SK-N-SH (cell line): ENCODE data around the gene STOML1. TPM values are rescaled to one million over a fixed set of nuclear protein-coding genes. Genes with fewer than 3 reads are reported as not detected.

Experiments
- CTCF ChIA-PET: fragments of 300-600, 350-600 bp; formaldehyde crosslinking; extraction: SDS; loops from one replicate; lab custom pipeline; 2021; lab: Yijun Ruan, JAX
- POLR2A ChIA-PET: fragments of 350-600 bp; sonication (Branson Sonifier 250); formaldehyde crosslinking; extraction: SDS; loops from one replicate; lab custom pipeline; 2020; ENCODE audit warnings: antibody characterized with exemption, inconsistent platforms; lab: Yijun Ruan, JAX
- DNase-seq: peaks from one replicate; pipeline ENCODE4 v3.0.0; 2012
- H2AFZ ChIP-seq: fragments of 200-600 bp; sonication (generic); 2 replicates; pipeline ENCODE4 v1.8.1; 2016; ENCODE audit warnings: antibody characterized with exemption, mild to moderate bottlenecking, low read depth
- H3F3A ChIP-seq: fragments of 200-600 bp; sonication (generic); replicated peaks from 2 replicates; pipeline ENCODE3; 2016; ENCODE audit warnings: antibody characterized with exemption, mild to moderate bottlenecking; ENCODE audit not compliant: insufficient read depth
- H3K27ac ChIP-seq, 2 experiments: fragments of 200-500 bp in 1 of 2; fragments of 200-600 bp in 1 of 2; sonication (Bioruptor generic) in 1 of 2; sonication (generic), shearing (Covaris generic) in 1 of 2; 2 replicates each; pipeline versions ENCODE4 v1.5.1 to v1.6.1; 2014 to 2016; ENCODE audit warnings: low read depth in 2 of 2, inconsistent platforms in 1 of 2, low read length in 1 of 2, mild to moderate bottlenecking in 1 of 2, mixed read lengths in 1 of 2
- H3K27me3 ChIP-seq: fragments of 200-600 bp; sonication (generic), shearing (Covaris generic); 2 replicates; pipeline ENCODE4 v1.6.1; 2016; ENCODE audit warnings: mixed run types; ENCODE audit not compliant: insufficient read depth
- H3K36me3 ChIP-seq, 2 experiments: fragments of 200-500 bp in 1 of 2; fragments of 200-600 bp in 1 of 2; sonication (Bioruptor generic) in 1 of 2; sonication (generic) in 1 of 2; replicated peaks in 1 of 2; 2 replicates each; pipeline versions ENCODE3 to v1.5.1; 2014 to 2016; ENCODE audit warnings: low read length in 1 of 2, mild to moderate bottlenecking in 1 of 2; ENCODE audit not compliant: insufficient read depth in 2 of 2, control insufficient read depth in 1 of 2
- H3K4me1 ChIP-seq, 2 experiments: fragments of 200-500 bp in 1 of 2; fragments of 200-600 bp in 1 of 2; sonication (Bioruptor generic) in 1 of 2; sonication (generic), shearing (Covaris generic) in 1 of 2; 2 replicates each; pipeline versions ENCODE4 v1.5.1 to v1.6.1; 2014 to 2016; ENCODE audit warnings: low read depth in 1 of 2, low read length in 1 of 2, mixed run types in 1 of 2; ENCODE audit not compliant: insufficient read depth in 2 of 2, control insufficient read depth in 1 of 2
- H3K4me2 ChIP-seq: fragments of 200-600 bp; sonication (generic), shearing (Covaris generic); 2 replicates; pipeline ENCODE4 v1.6.1; 2017; ENCODE audit warnings: mixed run types
- H3K4me3 ChIP-seq, 2 experiments: fragments of 200-500 bp in 1 of 2; fragments of 200-600 bp in 1 of 2; sonication (Bioruptor generic) in 1 of 2; sonication (generic), shearing (Covaris generic) in 1 of 2; 2 replicates each; pipeline versions ENCODE4 v1.5.1 to v1.8.1; 2014 to 2016; ENCODE audit warnings: low read depth in 2 of 2, inconsistent platforms in 1 of 2, low read length in 1 of 2, mild to moderate bottlenecking in 1 of 2, mixed read lengths in 1 of 2, moderate library complexity in 1 of 2
- H3K79me2 ChIP-seq: fragments of 200-600 bp; sonication (generic); 2 replicates; pipeline ENCODE4 v1.8.1; 2017; ENCODE audit warnings: mild to moderate bottlenecking; ENCODE audit not compliant: insufficient read depth
- H3K9ac ChIP-seq: fragments of 200-600 bp; sonication (generic); 2 replicates; pipeline ENCODE4 v1.6.1; 2017; ENCODE audit warnings: mixed run types
- H3K9me2 ChIP-seq: fragments of 200-600 bp; sonication (generic); 2 replicates; pipeline ENCODE4 v1.6.1; 2017; ENCODE audit warnings: mixed run types
- H3K9me3 ChIP-seq: fragments of 200-600 bp; sonication (generic); 2 replicates; pipeline ENCODE4 v1.6.1; 2017; ENCODE audit warnings: mixed run types, mild to moderate bottlenecking, moderate library complexity
- H4K20me1 ChIP-seq: fragments of 200-600 bp; sonication (generic); 2 replicates; pipeline ENCODE4 v1.6.1; 2017; ENCODE audit warnings: mild to moderate bottlenecking, mixed run types; ENCODE audit not compliant: insufficient read depth
- CHD2 ChIP-seq: fragments of 150-350 bp; IDR thresholded peaks from 2 replicates; pipeline ENCODE4 v1.6.1; 2018; ENCODE audit warnings: low read length; ENCODE audit not compliant: partially characterized antibody
- EP300 ChIP-seq, 2 experiments: IDR thresholded peaks; 2 replicates each; pipeline versions ENCODE4 v1.4.0 to v1.6.1; 2012; ENCODE audit warnings: borderline replicate concordance in 1 of 2, low read depth in 1 of 2, low read length in 1 of 2
- MAX ChIP-seq: IDR thresholded peaks from 2 replicates; pipeline ENCODE4 v1.4.0; 2012; ENCODE audit warnings: low read depth
- MXI1 ChIP-seq: IDR thresholded peaks from 2 replicates; pipeline ENCODE4 v1.6.1; 2012; ENCODE audit warnings: mild to moderate bottlenecking, low read depth, low read length, improper control_type of control experiment
- NFIC ChIP-seq: IDR thresholded peaks from 2 replicates; pipeline ENCODE4 v1.4.0; 2012; ENCODE audit warnings: borderline replicate concordance
- PBX3 ChIP-seq: IDR thresholded peaks from 2 replicates; pipeline ENCODE4; 2012
- REST ChIP-seq: IDR thresholded peaks from 2 replicates; pipeline ENCODE4 v1.6.1; 2012; ENCODE audit warnings: mild to moderate bottlenecking, low read depth, low read length, moderate library complexity
- RXRA ChIP-seq: IDR thresholded peaks from 2 replicates; pipeline ENCODE4 v1.4.0; 2012; ENCODE audit warnings: low read depth, mild to moderate bottlenecking, borderline replicate concordance
- SIN3A ChIP-seq: IDR thresholded peaks from 2 replicates; pipeline ENCODE4 v1.6.1; 2012; ENCODE audit warnings: low read depth, mild to moderate bottlenecking, low read length, moderate library complexity, borderline replicate concordance
- TCF12 ChIP-seq: IDR thresholded peaks from 2 replicates; pipeline ENCODE4 v1.4.0; 2012
- USF1 ChIP-seq: IDR thresholded peaks from 2 replicates; pipeline ENCODE4 v1.4.0; 2012; ENCODE audit warnings: low read depth, borderline replicate concordance
- YY1 ChIP-seq: IDR thresholded peaks from 2 replicates; pipeline ENCODE4 v1.4.0; 2012; ENCODE audit warnings: low read depth, mild to moderate bottlenecking
- ZBTB33 ChIP-seq: IDR thresholded peaks from 2 replicates; pipeline ENCODE4 v1.4.0; 2012; ENCODE audit warnings: low read depth, borderline replicate concordance
- WGBS: methylation state at CpG from one replicate; pipeline ENCODE4 v1.1.6; 2017; ENCODE audit warnings: low lambda C conversion rate; 5-methylcytosine and 5-hydroxymethylcytosine counted together
- polyA plus RNA-seq, 3 experiments: library from polyadenylated mRNA; depleted of rRNA; stranded (reverse); fragments of >200 nt; gene quantifications; 2 replicates each; pipeline ENCODE4 v1.2.3, GENCODE V29; 2012

Gene STOML1
- polyA plus RNA-seq, 1 of the 3 experiments (the other 2 are of a cell fraction): 20.4 TPM

GRCh38 chr15:73965758-73966113, 26.4 kb downstream of the STOML1 start:
- H3K4me2 ChIP-seq: peak overlapping the region; percentile 48; the same call in 1 of the 2 replicates

GRCh38 chr15:73965094-73965757, 26.9 kb downstream of the STOML1 start:
- Histone ChIP-seq H3K9me2 (no peaks in the 10 kb centered on the region), H3K9ac (no peak overlapping the region), H2AFZ (0 out of 2 replicates have a peak overlapping the region, but pooled peaks have one; percentile 29), H3K27ac (peak overlapping the region in 1 of 2 experiments; percentile 64; a peak in 2 of 4 replicates), H3K79me2 (no peaks in the 10 kb centered on the region), H3K4me1 (peaks cover 6 to 28% of the 10 kb centered on the region in 2 experiments; a peak in 3 of 4 replicates), H4K20me1 (no peaks in the 10 kb centered on the region), H3K27me3 (no peaks in the 10 kb centered on the region), H3K4me2 (peak overlapping the region; percentile 48; the same call in 1 of the 2 replicates), H3F3A (peaks cover 33% of the 10 kb centered on the region), H3K36me3 (no peaks in the 10 kb centered on the region), H3K4me3 (no peak overlapping the region; a peak in 1 of 4 replicates), H3K9me3 (no peaks in the 10 kb centered on the region)
- POLR2A ChIA-PET: no interaction called here
- 85% methylated on average over 7 of the region's 13 CpGs for WGBS
- CTCF ChIA-PET: interaction anchor here (0.6 to 14.9 kb wide), 20 partner anchors 10 to 357 kb away, joined by 3 to 280 read pairs (median 6); partner anchors contain the start of genes CD276, PML, STOML1 and TBC1D21
- no peak for DNase-seq
- TF ChIP-seq USF1: no peak
- no peak for TF ChIP-seq YY1
- TF ChIP-seq ZBTB33: no peak
- TF ChIP-seq MXI1: no peak
- TF ChIP-seq NFIC: no peak
- TF ChIP-seq RXRA: no peak
- no peak for TF ChIP-seq EP300 (IDR thresholded peaks at IDR 0.05; ENCODE audit: borderline replicate concordance in 1 of 2, low read depth in 1 of 2, low read length in 1 of 2)
- no peak for TF ChIP-seq CHD2
- TF ChIP-seq SIN3A: no peak
- TF ChIP-seq REST: no peak

More at GRCh38 chr15:73965758-73966113, 26.4 kb downstream of the STOML1 start:
- no peaks in the 10 kb centered on the region for H4K20me1 ChIP-seq
- TF ChIP-seq PBX3: no peak
- TF ChIP-seq MAX: peak; percentile 65; the same call in 1 of the 2 replicates
- TF ChIP-seq TCF12: peak; percentile 5; the same call in 1 of the 2 replicates
- TF ChIP-seq, all 33 proteins: peak for 2
- ChIA-PET CTCF (interaction anchor here (0.6 to 14.9 kb wide), 20 partner anchors 11 to 570 kb away, joined by 3 to 280 read pairs (median 4); partner anchors contain the start of genes CD276, PML, STOML1 and TBC1D21), POLR2A (no interaction called here)
- Histone ChIP-seq H3K9ac (peak overlapping the region; percentile 29; the same call in 1 of the 2 replicates), H3K9me3 (no peaks in the 10 kb centered on the region), H3K4me3 (no peak overlapping the region), H3F3A (peaks cover 34% of the 10 kb centered on the region), H3K27me3 (no peaks in the 10 kb centered on the region), H2AFZ (peak overlapping the region; percentile 29; the same call in 1 of the 2 replicates), H3K9me2 (no peaks in the 10 kb centered on the region), H3K4me1 (peaks cover 6 to 28% of the 10 kb centered on the region in 2 experiments; a peak in 3 of 4 replicates), H3K27ac (peak overlapping the region in 1 of 2 experiments; percentile 64; a peak in 2 of 4 replicates), H3K36me3 (no peaks in the 10 kb centered on the region), H3K79me2 (no peaks in the 10 kb centered on the region)
- no peak for DNase-seq
- WGBS: 55% methylated on average over 2 of the region's 2 CpGs
